HT1080 (cell line): ENCODE measurements around the gene CRYGN. TPM values are rescaled to one million over a fixed set of nuclear protein-coding genes. Genes with fewer than 3 reads are reported as not detected.

ENCODE experiments used
- DNase-seq: peaks from one replicate; pipeline ENCODE4 v3.0.0-alpha.2; 2015; ENCODE audit warnings: low read depth
- polyA plus RNA-seq, 2 experiments: library from polyadenylated mRNA; depleted of rRNA; stranded (reverse); fragments of >200 nt; gene quantifications; 2 replicates each; pipeline ENCODE4 v1.2.3, GENCODE V29; 2015
- total RNA-seq: library from RNA; depleted of rRNA; stranded (reverse); fragments of >200 nt; shearing (Covaris generic); gene quantifications from 2 replicates; pipeline ENCODE4 v1.2.3, GENCODE V29; 2014; rRNA removed

The CRYGN gene, protein sequence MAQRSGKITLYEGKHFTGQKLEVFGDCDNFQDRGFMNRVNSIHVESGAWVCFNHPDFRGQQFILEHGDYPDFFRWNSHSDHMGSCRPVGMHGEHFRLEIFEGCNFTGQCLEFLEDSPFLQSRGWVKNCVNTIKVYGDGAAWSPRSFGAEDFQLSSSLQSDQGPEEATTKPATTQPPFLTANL
- not detected in 2 replicates for total RNA-seq
- 0.03 TPM in 1 of 2 replicates, not detected in the other for polyA plus RNA-seq (2015; cell fraction: cytosol; rRNA removed)
- polyA plus RNA-seq (2015; cell fraction: nucleus; rRNA removed) = not detected in 2 replicates

GRCh38 chr7:151439855-151440798 is at the start of gene CRYGN:
Gene CRYGN (minus strand): TSS chr7:151440141. CDS start chr7:151439917, 224 bp downstream.
- no peak for DNase-seq

- DNase-seq = no peak
Observed at GRCh38 chr7:151489498-151489897, 49.6 kb upstream of the CRYGN start.

GRCh38 chr7:151488096-151488495 is 48.2 kb upstream of the CRYGN start:
- no peak for DNase-seq

DNA sequence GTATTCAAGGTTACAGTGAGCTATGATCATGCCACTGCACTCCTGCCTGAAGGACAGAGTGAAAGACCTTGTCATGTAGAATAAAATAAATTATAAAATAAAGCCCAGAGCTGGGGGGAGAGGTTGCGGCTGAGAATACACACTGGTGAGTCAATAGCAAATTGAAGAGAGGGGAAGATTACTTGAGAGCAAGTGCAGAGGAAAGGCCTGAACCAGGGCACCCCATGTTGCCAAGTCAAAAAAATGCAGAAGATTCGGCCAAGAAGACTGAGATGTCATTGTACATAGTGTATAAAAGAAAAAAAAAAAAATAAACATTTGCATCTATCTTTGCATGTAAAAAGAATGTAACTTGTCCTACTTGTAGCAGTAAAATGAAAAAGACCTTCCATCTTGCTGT is 47.3 kb upstream of the CRYGN start:
- no peak for DNase-seq

DNA sequence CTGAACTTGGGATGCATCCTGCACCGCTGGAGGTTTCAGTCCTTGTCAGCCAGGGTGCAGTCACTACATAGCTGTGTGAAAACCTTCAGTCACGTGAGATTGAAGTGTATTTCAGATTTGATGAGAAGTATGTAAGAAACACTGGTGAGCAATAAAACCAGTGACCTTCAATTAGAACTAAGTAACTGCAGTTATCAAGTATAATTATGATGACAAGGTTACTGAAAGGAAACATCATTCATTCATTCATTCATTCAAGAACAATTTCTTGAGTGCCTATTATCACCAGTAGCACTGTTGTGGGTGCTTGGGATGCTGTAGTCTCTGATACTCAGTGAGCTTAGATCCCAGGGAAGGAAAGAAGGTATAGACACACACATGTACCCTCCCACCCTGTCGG is 46.1 kb upstream of the CRYGN start:
- DNase-seq = no peak

DNA sequence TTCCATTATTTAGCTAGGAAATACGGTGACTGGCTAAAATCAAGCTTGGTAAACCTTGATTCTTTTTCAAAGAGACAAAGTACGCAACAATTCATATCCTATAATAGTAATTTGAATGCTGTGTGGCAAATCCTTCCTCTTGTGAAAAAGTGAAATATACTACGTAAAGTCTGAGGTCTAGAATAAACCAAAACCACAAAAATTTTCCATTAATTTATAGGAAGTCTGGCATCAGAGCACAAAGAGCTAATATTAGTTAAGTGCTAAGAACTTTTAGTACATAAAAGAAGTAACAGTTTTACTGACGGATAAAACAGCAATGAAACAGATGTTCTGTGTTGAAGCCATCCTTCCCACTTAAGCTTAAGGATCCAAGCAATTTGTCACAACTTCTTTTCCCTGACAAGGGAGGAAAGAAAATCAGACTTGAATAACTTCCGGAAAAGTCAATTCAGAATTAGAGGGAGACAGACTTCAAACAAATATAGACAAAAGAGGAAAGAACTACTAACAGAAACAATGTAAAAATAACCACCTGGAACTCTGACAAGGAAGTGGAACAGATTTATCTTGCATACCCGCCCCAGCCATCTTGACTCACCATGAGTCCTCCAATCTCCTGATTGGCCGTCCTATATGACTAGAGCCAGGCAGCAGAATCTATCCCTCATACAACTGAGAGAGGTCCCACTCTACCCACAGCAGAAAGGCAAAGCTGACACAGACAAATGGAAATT is 45.2 kb upstream of the CRYGN start:
- peak; percentile 70 for DNase-seq

- DNase-seq = no peak
Observed at GRCh38 chr7:151483711-151483983, 43.7 kb upstream of the CRYGN start.

- no peak for DNase-seq
Observed at GRCh38 chr7:151482883-151483710, 43.2 kb upstream of the CRYGN start.

DNA sequence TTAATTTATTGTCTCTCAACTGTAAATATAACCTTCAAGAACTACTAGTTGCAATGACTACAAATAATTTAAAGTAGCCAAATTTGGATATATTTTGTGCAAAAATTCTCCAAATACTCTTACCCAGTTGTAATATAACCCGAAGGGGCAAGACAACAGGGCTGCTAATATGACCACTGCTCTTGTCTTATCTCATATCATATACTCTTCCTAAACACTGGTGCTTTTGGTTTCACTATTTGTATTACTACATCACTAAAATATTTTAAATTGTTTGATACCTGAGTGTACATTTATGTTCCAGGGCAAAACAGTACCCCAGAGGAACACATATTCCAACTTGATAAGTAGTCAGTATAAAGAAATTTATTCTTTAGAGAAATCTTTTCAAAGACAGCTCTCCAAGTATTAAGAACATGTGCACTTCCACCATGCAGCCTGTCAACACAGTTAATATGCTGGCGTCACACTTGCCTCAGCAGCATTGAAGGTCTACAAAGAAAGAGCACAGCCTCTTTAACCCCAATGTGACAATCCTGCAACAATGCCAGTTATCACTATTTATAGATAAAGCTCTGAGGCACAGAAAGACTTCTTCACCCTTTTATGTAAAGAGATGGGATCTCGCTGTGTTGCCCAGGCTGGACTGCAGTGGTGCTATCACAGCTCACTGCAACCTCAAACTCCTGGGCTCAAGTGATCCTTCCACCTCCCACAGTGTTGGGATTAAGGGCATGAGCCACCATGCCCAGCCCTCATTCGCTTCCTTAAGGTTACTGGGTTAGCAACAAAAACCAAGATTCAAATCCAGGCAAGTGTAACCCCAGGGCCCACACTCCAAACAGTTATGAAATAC is 41.9 kb upstream of the CRYGN start:
- DNase-seq = no peak

DNA sequence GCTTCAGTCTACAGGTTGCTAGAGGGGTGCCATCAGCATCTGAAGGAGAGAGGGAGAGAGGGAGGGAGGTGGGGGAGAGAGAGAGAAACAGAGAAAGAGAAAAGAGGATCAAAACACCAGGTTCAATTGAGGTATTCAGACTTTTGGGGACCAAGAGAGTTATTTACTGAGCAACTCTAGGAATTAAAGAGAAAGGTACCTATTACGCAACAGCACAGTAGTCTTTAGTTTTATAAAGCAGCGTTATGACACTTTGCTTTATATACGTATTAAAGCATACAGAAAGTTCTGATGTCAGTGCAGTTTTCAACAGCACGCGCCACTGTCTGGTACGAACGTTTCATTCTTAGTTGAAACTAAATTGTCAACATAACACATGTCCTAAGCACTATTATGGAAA is 37.9 kb upstream of the CRYGN start:
- DNase-seq = no peak

- DNase-seq = no peak
Observed at GRCh38 chr7:151472644-151473380, 32.9 kb upstream of the CRYGN start.

DNA sequence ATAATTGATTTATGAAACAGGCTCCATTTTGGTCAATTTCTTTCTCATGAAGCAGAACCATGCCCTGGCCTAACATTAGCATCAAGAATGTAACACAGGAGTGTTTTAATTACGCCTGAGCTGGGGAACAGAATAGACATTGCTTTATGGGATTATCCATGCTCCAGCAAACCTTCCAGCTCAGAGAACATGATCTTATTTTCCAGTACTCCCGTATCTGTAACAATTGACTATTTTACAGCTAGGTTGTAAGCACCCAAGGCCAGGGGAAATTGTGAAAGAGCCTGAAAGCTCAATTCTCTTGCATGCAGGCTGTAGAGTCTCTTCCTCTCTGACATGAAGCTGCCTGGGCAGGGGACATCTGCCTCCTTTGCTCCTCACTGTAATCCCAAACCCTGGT is 30.8 kb upstream of the CRYGN start:
- no peak for DNase-seq

GRCh38 chr7:151469281-151469680 is 29.3 kb upstream of the CRYGN start:
- no peak for DNase-seq

GRCh38 chr7:151468217-151469018 is 28.5 kb upstream of the CRYGN start:
- no peak for DNase-seq

GRCh38 chr7:151465169-151465568 is 25.2 kb upstream of the CRYGN start:
- no peak for DNase-seq

- no peak for DNase-seq
Observed at GRCh38 chr7:151462306-151462779, 22.4 kb upstream of the CRYGN start.

GRCh38 chr7:151461942-151462230 is 21.9 kb upstream of the CRYGN start:
- DNase-seq = no peak

GRCh38 chr7:151461096-151461941 is 21.4 kb upstream of the CRYGN start:
- DNase-seq = no peak
